ENCODE measurements around the gene CPED1. TPM values are rescaled to one million over a fixed set of nuclear protein-coding genes. Genes with fewer than 3 reads are reported as not detected.

The CPED1 gene
- total RNA-seq, 1 experiment from 2014 or later: 0.44 TPM

- CTCF ChIA-PET: no interaction called here
- DNase-seq (ENCODE audit: low spot score) (no peak), ATAC-seq (no peak)
- no peaks in the 10 kb centered on the region for H3K4me1 Mint-ChIP-seq
- H3K4me3 Mint-ChIP-seq: no peak overlapping the region
- POLR2A ChIA-PET: no interaction called here
- peaks cover 43% of the 10 kb centered on the region for H3K9me3 Mint-ChIP-seq
- H3K36me3 Mint-ChIP-seq: peaks cover 27% of the 10 kb centered on the region
- H3K27ac Mint-ChIP-seq: no peak overlapping the region
- peaks cover 5% of the 10 kb centered on the region for H3K27me3 Mint-ChIP-seq (ENCODE audit: low read depth)
- TF ChIP-seq, protein P1, sequence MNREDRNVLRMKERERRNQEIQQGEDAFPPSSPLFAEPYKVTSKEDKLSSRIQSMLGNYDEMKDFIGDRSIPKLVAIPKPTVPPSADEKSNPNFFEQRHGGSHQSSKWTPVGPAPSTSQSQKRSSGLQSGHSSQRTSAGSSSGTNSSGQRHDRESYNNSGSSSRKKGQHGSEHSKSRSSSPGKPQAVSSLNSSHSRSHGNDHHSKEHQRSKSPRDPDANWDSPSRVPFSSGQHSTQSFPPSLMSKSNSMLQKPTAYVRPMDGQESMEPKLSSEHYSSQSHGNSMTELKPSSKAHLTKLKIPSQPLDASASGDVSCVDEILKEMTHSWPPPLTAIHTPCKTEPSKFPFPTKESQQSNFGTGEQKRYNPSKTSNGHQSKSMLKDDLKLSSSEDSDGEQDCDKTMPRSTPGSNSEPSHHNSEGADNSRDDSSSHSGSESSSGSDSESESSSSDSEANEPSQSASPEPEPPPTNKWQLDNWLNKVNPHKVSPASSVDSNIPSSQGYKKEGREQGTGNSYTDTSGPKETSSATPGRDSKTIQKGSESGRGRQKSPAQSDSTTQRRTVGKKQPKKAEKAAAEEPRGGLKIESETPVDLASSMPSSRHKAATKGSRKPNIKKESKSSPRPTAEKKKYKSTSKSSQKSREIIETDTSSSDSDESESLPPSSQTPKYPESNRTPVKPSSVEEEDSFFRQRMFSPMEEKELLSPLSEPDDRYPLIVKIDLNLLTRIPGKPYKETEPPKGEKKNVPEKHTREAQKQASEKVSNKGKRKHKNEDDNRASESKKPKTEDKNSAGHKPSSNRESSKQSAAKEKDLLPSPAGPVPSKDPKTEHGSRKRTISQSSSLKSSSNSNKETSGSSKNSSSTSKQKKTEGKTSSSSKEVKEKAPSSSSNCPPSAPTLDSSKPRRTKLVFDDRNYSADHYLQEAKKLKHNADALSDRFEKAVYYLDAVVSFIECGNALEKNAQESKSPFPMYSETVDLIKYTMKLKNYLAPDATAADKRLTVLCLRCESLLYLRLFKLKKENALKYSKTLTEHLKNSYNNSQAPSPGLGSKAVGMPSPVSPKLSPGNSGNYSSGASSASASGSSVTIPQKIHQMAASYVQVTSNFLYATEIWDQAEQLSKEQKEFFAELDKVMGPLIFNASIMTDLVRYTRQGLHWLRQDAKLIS (CRISPR knock-in tag; IDR thresholded peaks at IDR 0.05; ENCODE audit: borderline replicate concordance): no peak
- no peak for TF ChIP-seq ZNF671 (CRISPR knock-in tag; IDR thresholded peaks at IDR 0.05)
- TF ChIP-seq, protein P2, sequence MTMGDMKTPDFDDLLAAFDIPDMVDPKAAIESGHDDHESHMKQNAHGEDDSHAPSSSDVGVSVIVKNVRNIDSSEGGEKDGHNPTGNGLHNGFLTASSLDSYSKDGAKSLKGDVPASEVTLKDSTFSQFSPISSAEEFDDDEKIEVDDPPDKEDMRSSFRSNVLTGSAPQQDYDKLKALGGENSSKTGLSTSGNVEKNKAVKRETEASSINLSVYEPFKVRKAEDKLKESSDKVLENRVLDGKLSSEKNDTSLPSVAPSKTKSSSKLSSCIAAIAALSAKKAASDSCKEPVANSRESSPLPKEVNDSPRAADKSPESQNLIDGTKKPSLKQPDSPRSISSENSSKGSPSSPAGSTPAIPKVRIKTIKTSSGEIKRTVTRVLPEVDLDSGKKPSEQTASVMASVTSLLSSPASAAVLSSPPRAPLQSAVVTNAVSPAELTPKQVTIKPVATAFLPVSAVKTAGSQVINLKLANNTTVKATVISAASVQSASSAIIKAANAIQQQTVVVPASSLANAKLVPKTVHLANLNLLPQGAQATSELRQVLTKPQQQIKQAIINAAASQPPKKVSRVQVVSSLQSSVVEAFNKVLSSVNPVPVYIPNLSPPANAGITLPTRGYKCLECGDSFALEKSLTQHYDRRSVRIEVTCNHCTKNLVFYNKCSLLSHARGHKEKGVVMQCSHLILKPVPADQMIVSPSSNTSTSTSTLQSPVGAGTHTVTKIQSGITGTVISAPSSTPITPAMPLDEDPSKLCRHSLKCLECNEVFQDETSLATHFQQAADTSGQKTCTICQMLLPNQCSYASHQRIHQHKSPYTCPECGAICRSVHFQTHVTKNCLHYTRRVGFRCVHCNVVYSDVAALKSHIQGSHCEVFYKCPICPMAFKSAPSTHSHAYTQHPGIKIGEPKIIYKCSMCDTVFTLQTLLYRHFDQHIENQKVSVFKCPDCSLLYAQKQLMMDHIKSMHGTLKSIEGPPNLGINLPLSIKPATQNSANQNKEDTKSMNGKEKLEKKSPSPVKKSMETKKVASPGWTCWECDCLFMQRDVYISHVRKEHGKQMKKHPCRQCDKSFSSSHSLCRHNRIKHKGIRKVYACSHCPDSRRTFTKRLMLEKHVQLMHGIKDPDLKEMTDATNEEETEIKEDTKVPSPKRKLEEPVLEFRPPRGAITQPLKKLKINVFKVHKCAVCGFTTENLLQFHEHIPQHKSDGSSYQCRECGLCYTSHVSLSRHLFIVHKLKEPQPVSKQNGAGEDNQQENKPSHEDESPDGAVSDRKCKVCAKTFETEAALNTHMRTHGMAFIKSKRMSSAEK (CRISPR knock-in tag; IDR thresholded peaks at IDR 0.05; ENCODE audit: borderline replicate concordance): no peak
- TF ChIP-seq AR (CRISPR knock-in tag; IDR thresholded peaks at IDR 0.05): no peak
- no peak for TF ChIP-seq ARID4B (CRISPR knock-in tag; IDR thresholded peaks at IDR 0.05; ENCODE audit: borderline replicate concordance)
- TF ChIP-seq MXD4 (CRISPR knock-in tag; IDR thresholded peaks at IDR 0.05; ENCODE audit: borderline replicate concordance): no peak
- TF ChIP-seq NFE2L1 (CRISPR knock-in tag; IDR thresholded peaks at IDR 0.05): no peak
- TF ChIP-seq, protein P3, sequence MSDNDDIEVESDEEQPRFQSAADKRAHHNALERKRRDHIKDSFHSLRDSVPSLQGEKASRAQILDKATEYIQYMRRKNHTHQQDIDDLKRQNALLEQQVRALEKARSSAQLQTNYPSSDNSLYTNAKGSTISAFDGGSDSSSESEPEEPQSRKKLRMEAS (CRISPR knock-in tag; IDR thresholded peaks at IDR 0.05): no peak
- TF ChIP-seq, protein P4, sequence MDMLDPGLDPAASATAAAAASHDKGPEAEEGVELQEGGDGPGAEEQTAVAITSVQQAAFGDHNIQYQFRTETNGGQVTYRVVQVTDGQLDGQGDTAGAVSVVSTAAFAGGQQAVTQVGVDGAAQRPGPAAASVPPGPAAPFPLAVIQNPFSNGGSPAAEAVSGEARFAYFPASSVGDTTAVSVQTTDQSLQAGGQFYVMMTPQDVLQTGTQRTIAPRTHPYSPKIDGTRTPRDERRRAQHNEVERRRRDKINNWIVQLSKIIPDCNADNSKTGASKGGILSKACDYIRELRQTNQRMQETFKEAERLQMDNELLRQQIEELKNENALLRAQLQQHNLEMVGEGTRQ (CRISPR knock-in tag; IDR thresholded peaks at IDR 0.05): no peak
- no peak for TF ChIP-seq IRF2 (CRISPR knock-in tag; IDR thresholded peaks at IDR 0.05; ENCODE audit: borderline replicate concordance, low read depth)
- TF ChIP-seq ATF2 (CRISPR knock-in tag; IDR thresholded peaks at IDR 0.05; ENCODE audit: borderline replicate concordance, low read depth): no peak
- no peak for TF ChIP-seq ZSCAN18 (CRISPR knock-in tag; IDR thresholded peaks at IDR 0.05)
- no peak for TF ChIP-seq OVOL2 (CRISPR knock-in tag; IDR thresholded peaks at IDR 0.05; ENCODE audit: borderline replicate concordance)
- TF ChIP-seq ZNF121 (CRISPR knock-in tag; IDR thresholded peaks at IDR 0.05): no peak
Measured at GRCh38 chr7:121286742-121287734, 298.5 kb downstream of the CPED1 start.

Data from WTC11 (cell line).